HAP-1 (cell line): ENCODE measurements around the gene P3H2.
"Not testable (repeated sequence)": the region's sequence is repeated elsewhere in the genome, so short reads cannot be mapped to it uniquely, and the experiment has no call there.

Experiments used
- DNase-seq, 2 experiments: peaks; one replicate each; pipeline ENCODE4 v3.0.0-alpha.2; 2016 to 2020; ENCODE audit warnings: low spot score in 2 of 2
- H3K27me3 ChIP-seq: fragments of 250-450 bp; sonication (Bioruptor Pico); 2 replicates; pipeline ENCODE4 v1.5.1; 2020; ENCODE audit warnings: low read depth, mild to moderate bottlenecking, moderate library complexity
- H3K36me3 ChIP-seq: fragments of 250-450 bp; sonication (Bioruptor Pico); replicated peaks from 2 replicates; pipeline ENCODE4 v1.5.1; 2020; ENCODE audit warnings: mild to moderate bottlenecking
- H3K4me1 ChIP-seq: fragments of 250-450 bp; sonication (Bioruptor Pico); 2 replicates; pipeline ENCODE4 v1.5.1; 2020; ENCODE audit warnings: mild to moderate bottlenecking
- H3K4me3 ChIP-seq: fragments of 250-450 bp; sonication (Bioruptor Pico); 2 replicates; pipeline ENCODE4 v1.5.1; 2020; ENCODE audit warnings: mild to moderate bottlenecking, moderate library complexity
- H3K9me3 ChIP-seq: fragments of 250-450 bp; sonication (Bioruptor Pico); 2 replicates; pipeline ENCODE4 v1.5.1; 2020; ENCODE audit warnings: mild to moderate bottlenecking, moderate library complexity
- in situ Hi-C: fragments of 300-500 bp; cut with MboI; formaldehyde crosslinking; loops from 3 replicates; pipeline ENCODE4 v1.14.3; 2020; ENCODE audit warnings: low sequenced_read_pairs, inconsistent platforms, mixed read lengths

The P3H2 gene, protein sequence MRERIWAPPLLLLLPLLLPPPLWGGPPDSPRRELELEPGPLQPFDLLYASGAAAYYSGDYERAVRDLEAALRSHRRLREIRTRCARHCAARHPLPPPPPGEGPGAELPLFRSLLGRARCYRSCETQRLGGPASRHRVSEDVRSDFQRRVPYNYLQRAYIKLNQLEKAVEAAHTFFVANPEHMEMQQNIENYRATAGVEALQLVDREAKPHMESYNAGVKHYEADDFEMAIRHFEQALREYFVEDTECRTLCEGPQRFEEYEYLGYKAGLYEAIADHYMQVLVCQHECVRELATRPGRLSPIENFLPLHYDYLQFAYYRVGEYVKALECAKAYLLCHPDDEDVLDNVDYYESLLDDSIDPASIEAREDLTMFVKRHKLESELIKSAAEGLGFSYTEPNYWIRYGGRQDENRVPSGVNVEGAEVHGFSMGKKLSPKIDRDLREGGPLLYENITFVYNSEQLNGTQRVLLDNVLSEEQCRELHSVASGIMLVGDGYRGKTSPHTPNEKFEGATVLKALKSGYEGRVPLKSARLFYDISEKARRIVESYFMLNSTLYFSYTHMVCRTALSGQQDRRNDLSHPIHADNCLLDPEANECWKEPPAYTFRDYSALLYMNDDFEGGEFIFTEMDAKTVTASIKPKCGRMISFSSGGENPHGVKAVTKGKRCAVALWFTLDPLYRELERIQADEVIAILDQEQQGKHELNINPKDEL

GRCh38 chr3:190120269-190121060, at the start of gene P3H2:
TSS of gene P3H2 (minus strand) at chr3:190120897. CDS start at chr3:190120731, 166 bp downstream.
- no peaks in the 10 kb centered on the region for H3K4me1 ChIP-seq
- in situ Hi-C loops, result no loop called here
- peak within 1 kb of the TSS; percentile 27 for H3K4me3 ChIP-seq
- peaks cover 15% of the 10 kb centered on the region for H3K27me3 ChIP-seq
- peak; percentile 45 to 68 for DNase-seq
- H3K9me3 ChIP-seq, result no peaks in the 10 kb centered on the region
- no peaks in the 10 kb centered on the region for H3K36me3 ChIP-seq

GRCh38 chr3:190169877-190170276, 49.2 kb upstream of the P3H2 start:
- Histone ChIP-seq H3K36me3 (no peaks in the 10 kb centered on the region), H3K27me3 (no peaks in the 10 kb centered on the region), H3K4me3 (no peak overlapping the region), H3K9me3 (no peaks in the 10 kb centered on the region), H3K4me1 (no peaks in the 10 kb centered on the region)
- in situ Hi-C loops, result no loop called here
- DNase-seq, result no peak

- Histone ChIP-seq H3K4me1 (no peaks in the 10 kb centered on the region), H3K36me3 (no peaks in the 10 kb centered on the region), H3K9me3 (no peaks in the 10 kb centered on the region), H3K4me3 (no peak overlapping the region), H3K27me3 (no peaks in the 10 kb centered on the region)
- no peak for DNase-seq
- in situ Hi-C loops, result no loop called here
Measured at GRCh38 chr3:190169243-190169642, 48.5 kb upstream of the P3H2 start.

- no peak for DNase-seq
Measured at GRCh38 chr3:190167936-190168680, 47.4 kb upstream of the P3H2 start.

DNA sequence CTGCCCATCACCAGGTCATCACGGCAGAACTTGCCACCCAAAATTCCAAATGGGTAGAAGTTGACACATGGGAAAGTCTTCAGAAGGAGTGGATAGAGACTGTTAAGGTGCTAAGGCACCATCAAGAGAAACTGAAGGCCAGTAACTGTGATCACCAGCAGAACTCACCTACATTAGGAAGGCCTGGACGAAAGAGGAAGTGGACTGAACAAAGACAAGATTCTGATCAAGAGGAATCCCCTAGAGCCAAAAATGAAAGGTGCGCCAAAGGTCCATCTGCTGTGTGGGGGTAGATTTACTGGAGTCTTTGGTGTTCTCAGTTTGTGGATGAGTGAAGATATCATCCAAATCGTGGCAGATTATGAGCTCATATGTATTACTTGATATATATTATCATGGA, 46.3 kb upstream of the P3H2 start:
- Histone ChIP-seq H3K9me3 (no peaks in the 10 kb centered on the region), H3K4me3 (no peak overlapping the region), H3K36me3 (no peaks in the 10 kb centered on the region), H3K4me1 (no peaks in the 10 kb centered on the region), H3K27me3 (no peaks in the 10 kb centered on the region)
- DNase-seq, result no peak
- in situ Hi-C loops, result no loop called here

More at GRCh38 chr3:190167936-190168680, 47.4 kb upstream of the P3H2 start:
- Histone ChIP-seq H3K4me1 (no peaks in the 10 kb centered on the region), H3K9me3 (no peaks in the 10 kb centered on the region), H3K4me3 (no peak overlapping the region), H3K36me3 (no peaks in the 10 kb centered on the region), H3K27me3 (no peaks in the 10 kb centered on the region)
- in situ Hi-C loops, result no loop called here

DNA sequence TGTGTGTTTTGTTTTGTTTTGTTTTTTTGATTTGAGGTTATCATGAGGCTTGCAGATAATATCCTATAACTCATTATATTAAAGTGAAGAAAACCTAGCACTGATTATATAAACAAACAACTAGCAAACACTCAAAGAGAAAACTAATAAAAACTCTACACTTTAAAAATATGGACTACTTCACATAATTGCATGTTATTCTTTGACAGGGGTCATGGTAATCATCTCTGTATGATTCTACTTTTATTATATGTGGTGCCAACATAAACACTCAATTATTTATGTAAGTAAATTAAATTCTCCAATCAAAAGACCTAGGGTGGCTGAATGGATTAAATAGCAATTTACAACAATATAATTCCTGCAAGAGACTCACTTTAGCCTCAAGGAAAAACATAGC, 44.6 kb upstream of the P3H2 start:
- Histone ChIP-seq H3K9me3 (no peaks in the 10 kb centered on the region), H3K36me3 (no peaks in the 10 kb centered on the region), H3K27me3 (no peaks in the 10 kb centered on the region), H3K4me3 (no peak overlapping the region), H3K4me1 (no peaks in the 10 kb centered on the region)
- in situ Hi-C loops, result no loop called here
- no peak for DNase-seq

DNA sequence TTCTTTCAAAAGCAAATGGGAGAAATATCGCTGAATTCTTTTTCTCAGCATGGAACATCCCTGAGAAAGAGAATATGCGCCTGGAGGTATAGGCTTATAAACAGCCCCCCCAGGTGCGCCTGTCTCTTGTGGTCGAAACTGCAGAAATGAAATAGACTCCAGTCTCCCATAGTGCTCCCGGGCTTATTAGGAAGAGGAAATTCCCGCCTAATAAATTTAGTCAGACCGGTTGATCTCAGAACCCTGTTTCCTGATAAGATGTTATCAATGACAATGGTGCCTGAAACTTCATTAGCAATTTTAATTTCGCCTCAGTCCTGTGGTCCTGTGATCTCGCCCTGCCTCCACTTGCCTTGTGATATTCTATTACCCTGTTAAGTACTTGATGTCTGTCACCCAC, 41.3 kb upstream of the P3H2 start:
- DNase-seq, H3K9me3 ChIP-seq, H3K36me3 ChIP-seq, H3K4me3 ChIP-seq, in situ Hi-C loops, H3K4me1 ChIP-seq, H3K27me3 ChIP-seq: not testable (repeated sequence)

DNA sequence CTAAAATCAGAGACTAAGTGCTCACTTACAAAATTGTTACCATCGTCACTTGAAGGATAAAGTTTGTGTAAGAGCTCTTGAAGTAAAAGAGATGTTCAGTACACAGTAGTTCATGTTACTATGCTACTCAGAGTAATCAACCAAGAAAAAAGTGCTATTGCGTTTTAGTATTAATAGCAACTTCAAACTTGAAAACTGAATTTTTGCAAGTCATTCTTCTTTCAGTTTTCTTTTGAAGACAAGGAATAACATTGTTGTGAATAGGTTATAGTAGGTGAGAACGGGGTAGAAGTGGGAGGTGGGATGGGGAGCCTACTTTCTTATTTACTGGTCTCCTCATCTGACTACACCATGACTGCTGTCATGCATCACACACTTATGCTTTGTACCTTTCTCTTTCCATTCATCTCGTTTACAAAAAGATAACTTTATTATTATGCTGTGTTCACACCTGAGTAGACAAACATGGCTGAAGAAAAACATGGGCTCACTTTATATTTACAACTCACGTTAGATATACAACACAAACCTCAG, 39.3 kb upstream of the P3H2 start:
- Histone ChIP-seq H3K27me3 (no peaks in the 10 kb centered on the region), H3K36me3 (no peaks in the 10 kb centered on the region), H3K4me1 (no peaks in the 10 kb centered on the region), H3K9me3 (no peaks in the 10 kb centered on the region), H3K4me3 (no peak overlapping the region)
- in situ Hi-C loops, result no loop called here
- no peak for DNase-seq

DNA sequence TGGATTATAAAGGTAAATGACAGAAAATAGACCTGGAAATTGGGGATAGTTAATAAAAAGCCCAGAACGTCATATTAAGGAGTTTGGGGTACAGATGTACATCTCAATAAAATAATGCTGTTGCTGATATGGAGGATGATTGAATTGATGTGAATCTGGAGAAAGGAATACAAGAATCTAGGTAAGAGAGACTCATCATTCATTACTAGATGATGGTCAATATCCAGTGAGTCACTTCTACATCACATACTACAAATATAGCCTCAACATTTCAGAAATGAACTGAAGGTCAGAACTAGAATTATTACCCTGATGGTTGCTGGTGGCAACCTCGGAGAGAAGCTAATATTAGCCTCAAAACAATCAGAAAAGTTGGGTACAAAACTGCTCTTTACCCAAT, 37.6 kb upstream of the P3H2 start:
- H3K36me3 ChIP-seq, result no peaks in the 10 kb centered on the region
- no peaks in the 10 kb centered on the region for H3K9me3 ChIP-seq
- in situ Hi-C loops, result no loop called here
- H3K27me3 ChIP-seq, result no peaks in the 10 kb centered on the region
- H3K4me1 ChIP-seq, result no peaks in the 10 kb centered on the region
- DNase-seq, result no peak
- no peak overlapping the region for H3K4me3 ChIP-seq

GRCh38 chr3:190155752-190156151, 35.1 kb upstream of the P3H2 start:
- H3K4me1 ChIP-seq, result no peaks in the 10 kb centered on the region
- no peak overlapping the region for H3K4me3 ChIP-seq
- H3K27me3 ChIP-seq, result no peaks in the 10 kb centered on the region
- no peaks in the 10 kb centered on the region for H3K9me3 ChIP-seq
- DNase-seq, result no peak
- in situ Hi-C loops, result no loop called here
- H3K36me3 ChIP-seq, result no peaks in the 10 kb centered on the region

DNA sequence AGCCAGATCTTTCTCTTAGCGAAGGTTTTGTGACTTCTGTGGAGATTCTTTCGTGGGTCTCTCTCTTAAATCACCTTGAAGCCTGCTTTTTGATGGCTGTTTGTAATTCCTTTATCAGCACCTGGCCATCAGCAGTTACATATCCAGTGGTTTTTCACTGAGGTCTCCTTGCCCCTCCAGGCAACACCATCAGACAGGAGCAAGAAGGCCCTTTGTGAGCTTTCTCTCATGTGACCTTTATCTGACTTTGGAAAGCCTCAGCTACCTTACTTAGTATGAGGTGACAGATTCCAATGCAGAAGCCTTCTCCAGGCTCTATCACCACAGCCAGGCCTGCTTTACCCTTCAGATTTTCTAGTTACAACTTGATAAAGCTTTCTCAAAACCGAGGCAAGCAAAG, 30.0 kb upstream of the P3H2 start:
- Histone ChIP-seq H3K4me1 (no peaks in the 10 kb centered on the region), H3K36me3 (no peaks in the 10 kb centered on the region), H3K4me3 (no peak overlapping the region), H3K9me3 (no peaks in the 10 kb centered on the region), H3K27me3 (no peaks in the 10 kb centered on the region)
- in situ Hi-C loops, result no loop called here
- DNase-seq, result no peak

DNA sequence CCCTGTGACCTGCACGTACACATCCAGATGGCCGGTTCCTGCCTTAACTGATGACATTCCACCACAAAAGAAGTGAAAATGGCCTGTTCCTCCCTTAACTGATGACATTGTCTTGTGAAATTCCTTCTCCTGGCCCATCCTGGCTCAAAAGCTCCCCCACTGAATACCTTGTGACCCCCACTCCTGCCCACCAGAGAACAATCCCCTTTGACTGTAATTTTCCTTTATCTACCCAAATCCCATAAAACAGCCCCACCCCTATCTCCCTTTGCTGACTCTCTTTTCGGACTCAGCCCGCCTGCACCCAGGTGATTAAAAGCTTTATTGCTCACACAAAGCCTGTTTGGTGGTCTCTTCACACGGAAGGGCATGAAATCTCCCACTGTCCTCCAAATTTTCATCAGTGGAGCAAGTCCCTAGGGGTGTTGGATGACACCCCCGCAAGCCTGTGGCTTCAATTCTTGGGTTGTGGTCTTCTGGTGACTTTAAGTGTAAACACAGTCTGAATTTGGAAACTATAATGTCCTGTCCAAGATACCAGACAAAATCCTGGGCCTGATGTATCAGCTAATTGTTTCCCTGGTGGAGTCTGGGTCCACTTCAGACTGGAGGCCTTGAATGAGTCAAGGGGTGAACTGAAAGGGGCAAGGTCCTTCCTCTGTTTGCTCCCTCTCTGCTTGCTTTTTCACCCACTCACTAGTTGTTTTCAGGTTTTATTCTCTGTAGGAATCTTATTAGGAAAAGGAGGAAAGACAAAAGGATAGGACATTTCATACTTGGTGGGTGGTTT, 29.3 kb upstream of the P3H2 start:
- in situ Hi-C loops, result not testable (repeated sequence)

GRCh38 chr3:190144793-190145192, 24.1 kb upstream of the P3H2 start:
- H3K4me3 ChIP-seq, H3K4me1 ChIP-seq, in situ Hi-C loops, H3K9me3 ChIP-seq, DNase-seq, H3K27me3 ChIP-seq, H3K36me3 ChIP-seq: not testable (repeated sequence)

More for the DNA sequence above, 29.3 kb upstream of the P3H2 start:
- not testable (repeated sequence) for H3K4me3 ChIP-seq, H3K9me3 ChIP-seq, DNase-seq, H3K4me1 ChIP-seq, H3K27me3 ChIP-seq, H3K36me3 ChIP-seq
